HepG2 (cell line): ENCODE results near the gene C19orf38.

ENCODE experiments used
- CCDC6 ChIP-seq: sonication (generic); formaldehyde crosslinking; IDR thresholded peaks from 2 replicates; pipeline ENCODE4 v1.8.1; 2022; ENCODE audit warnings: mild to moderate bottlenecking, missing genetic modification reagents, moderate library complexity
- NONO ChIP-seq, 2 experiments: fragments of 450-650 bp in 1 of 2; sonication (generic) in 1 of 2; formaldehyde crosslinking in 1 of 2; IDR thresholded peaks in 1 of 2; conservative IDR thresholded peaks in 1 of 2; 2 replicates each; pipeline versions ENCODE4 v1.6.1 to v1.8.0; 2017 to 2022; ENCODE audit warnings: mild to moderate bottlenecking in 1 of 2, missing genetic modification reagents in 1 of 2, moderate library complexity in 1 of 2
- PITX1 ChIP-seq: sonication (generic); formaldehyde crosslinking; IDR thresholded peaks from 2 replicates; pipeline ENCODE4 v1.5.1; 2020; ENCODE audit warnings: mild to moderate bottlenecking, missing genetic modification reagents
- POLR2A ChIP-seq, 2 experiments: IDR thresholded peaks; 2 replicates each; pipeline ENCODE4 v1.6.1; 2011; ENCODE audit warnings: low read depth in 2 of 2, low read length in 2 of 2, mild to moderate bottlenecking in 1 of 2, moderate library complexity in 1 of 2; ENCODE audit not compliant: insufficient read depth in 1 of 2
- RFX5 ChIP-seq: IDR thresholded peaks from 2 replicates; pipeline ENCODE4 v1.6.1; 2011; ENCODE audit warnings: low read depth, low read length, improper control_type of control experiment
- ZNF224 ChIP-seq: sonication (generic); formaldehyde crosslinking; IDR thresholded peaks from 2 replicates; pipeline ENCODE4 v1.5.0; 2020; ENCODE audit warnings: mild to moderate bottlenecking, missing genetic modification reagents
- ZSCAN29 ChIP-seq: sonication (generic); formaldehyde crosslinking; conservative IDR thresholded peaks from 2 replicates; pipeline ENCODE4 v1.4.0; 2020; ENCODE audit warnings: mild to moderate bottlenecking, missing genetic modification reagents

GRCh38 chr19:10915130-10916091 lies 67.2 kb downstream of the C19orf38 start:
- TF ChIP-seq ZNF224 = no peak
- no peak for TF ChIP-seq POLR2A (IDR thresholded peaks at IDR 0.05; ENCODE audit: insufficient read depth in 1 of 2, low read depth in 2 of 2, low read length in 2 of 2)
- TF ChIP-seq ZSCAN29 (CRISPR knock-in tag) = no peak
- no peak for TF ChIP-seq CCDC6
- TF ChIP-seq NONO (IDR thresholded peaks at IDR 0.05) = no peak
- no peak for TF ChIP-seq NONO (CRISPR knock-in tag; conservative IDR thresholded peaks at IDR 0.05)
- TF ChIP-seq RFX5 = no peak
- no peak for TF ChIP-seq PITX1 (CRISPR knock-in tag)
